Measurements from ENCODE around the gene DDX53.

The DDX53 gene

DNA sequence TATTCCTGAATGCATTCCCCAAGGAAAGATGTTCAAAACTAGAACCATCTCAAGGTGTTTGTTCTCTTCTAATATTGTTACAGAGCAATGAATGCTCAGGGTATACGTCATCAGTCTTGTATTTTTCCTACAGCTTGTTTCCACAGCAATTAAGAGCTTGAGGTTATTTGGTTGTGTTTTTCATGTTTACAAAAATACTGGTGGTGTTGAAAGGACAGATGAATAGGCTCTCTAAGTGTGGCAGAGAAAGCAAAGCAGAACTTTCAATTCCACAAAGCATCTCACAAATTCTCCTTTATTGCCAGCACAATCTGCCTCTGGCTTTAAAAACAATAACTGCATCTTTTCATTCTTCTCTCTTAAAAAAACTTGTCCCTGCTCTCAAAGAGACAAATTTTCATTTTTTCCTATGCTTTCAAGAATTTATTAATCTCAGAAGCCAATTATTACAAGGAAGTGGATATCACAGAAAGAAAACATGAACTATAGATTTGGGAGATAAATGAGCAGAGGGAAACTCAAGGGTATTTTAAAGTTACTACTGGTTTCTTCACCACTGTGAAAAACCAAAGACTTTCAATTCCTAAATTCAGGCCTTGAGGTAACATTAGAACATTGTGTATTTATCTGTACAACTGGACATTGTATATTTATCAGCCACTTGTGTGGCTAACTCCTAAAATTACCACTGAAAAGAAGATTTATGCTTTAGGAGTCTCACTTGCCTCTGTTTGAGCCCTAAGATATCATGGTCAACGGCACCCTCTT lies 49.2 kb downstream of the DDX53 start:
- Histone ChIP-seq H3K4me2 (ENCODE audit: low read length) (no peak overlapping the region), H3K9me3 (ENCODE audit: control insufficient read depth, insufficient read depth, low read length) (no peaks in the 10 kb centered on the region), H4K20me1 (ENCODE audit: control insufficient read depth, insufficient read depth, low read depth, low read length) (no peaks in the 10 kb centered on the region), H3K4me3 (ENCODE audit: low read length) (no peak overlapping the region), H3K9me2 (replicated peaks; ENCODE audit: control insufficient read depth, low read length) (no peaks in the 10 kb centered on the region), H3K79me2 (ENCODE audit: control insufficient read depth, low read length) (no peaks in the 10 kb centered on the region), H3K27me3 (ENCODE audit: control insufficient read depth, low read length) (no peaks in the 10 kb centered on the region), H3F3A (ENCODE audit: control insufficient read depth, insufficient read depth) (no peaks in the 10 kb centered on the region), H3K27ac (ENCODE audit: low read depth, low read length) (no peak overlapping the region), H3K4me1 (ENCODE audit: control insufficient read depth, low read length) (no peaks in the 10 kb centered on the region), H3K36me3 (ENCODE audit: control insufficient read depth, low read length) (no peaks in the 10 kb centered on the region)
- TF ChIP-seq EZH2phosphoT487 (IDR thresholded peaks at IDR 0.05; ENCODE audit: borderline replicate concordance, low read length): no peak
- TF ChIP-seq, protein P1, sequence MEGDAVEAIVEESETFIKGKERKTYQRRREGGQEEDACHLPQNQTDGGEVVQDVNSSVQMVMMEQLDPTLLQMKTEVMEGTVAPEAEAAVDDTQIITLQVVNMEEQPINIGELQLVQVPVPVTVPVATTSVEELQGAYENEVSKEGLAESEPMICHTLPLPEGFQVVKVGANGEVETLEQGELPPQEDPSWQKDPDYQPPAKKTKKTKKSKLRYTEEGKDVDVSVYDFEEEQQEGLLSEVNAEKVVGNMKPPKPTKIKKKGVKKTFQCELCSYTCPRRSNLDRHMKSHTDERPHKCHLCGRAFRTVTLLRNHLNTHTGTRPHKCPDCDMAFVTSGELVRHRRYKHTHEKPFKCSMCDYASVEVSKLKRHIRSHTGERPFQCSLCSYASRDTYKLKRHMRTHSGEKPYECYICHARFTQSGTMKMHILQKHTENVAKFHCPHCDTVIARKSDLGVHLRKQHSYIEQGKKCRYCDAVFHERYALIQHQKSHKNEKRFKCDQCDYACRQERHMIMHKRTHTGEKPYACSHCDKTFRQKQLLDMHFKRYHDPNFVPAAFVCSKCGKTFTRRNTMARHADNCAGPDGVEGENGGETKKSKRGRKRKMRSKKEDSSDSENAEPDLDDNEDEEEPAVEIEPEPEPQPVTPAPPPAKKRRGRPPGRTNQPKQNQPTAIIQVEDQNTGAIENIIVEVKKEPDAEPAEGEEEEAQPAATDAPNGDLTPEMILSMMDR (IDR thresholded peaks at IDR 0.05; ENCODE audit: low read depth, low read length, poor library complexity, severe bottlenecking): no peak

DNA sequence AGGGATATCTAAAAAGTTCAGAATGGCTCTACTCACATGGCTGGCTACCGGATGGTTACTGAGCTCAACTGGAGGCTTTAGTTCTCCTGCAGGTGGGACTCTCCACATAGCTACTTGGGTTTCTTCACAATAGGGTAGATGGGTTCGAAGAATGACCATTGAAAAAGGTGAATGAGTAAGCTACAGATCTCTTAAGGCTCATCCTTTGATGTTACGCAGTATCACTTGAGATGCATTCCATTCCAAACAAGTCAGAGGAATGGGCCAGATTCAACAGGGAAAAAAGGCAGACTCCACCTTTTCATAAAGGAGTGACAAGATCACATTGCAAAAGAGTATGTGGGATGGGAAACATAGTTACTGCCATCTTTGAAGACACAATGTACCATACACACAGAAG lies 52.6 kb downstream of the DDX53 start:
- Histone ChIP-seq H3K9me3 (ENCODE audit: control insufficient read depth, insufficient read depth, low read length) (no peaks in the 10 kb centered on the region), H3F3A (ENCODE audit: control insufficient read depth, insufficient read depth) (no peaks in the 10 kb centered on the region), H3K9me2 (replicated peaks; ENCODE audit: control insufficient read depth, low read length) (no peaks in the 10 kb centered on the region), H3K4me1 (ENCODE audit: control insufficient read depth, low read length) (no peaks in the 10 kb centered on the region), H3K27me3 (ENCODE audit: control insufficient read depth, low read length) (no peaks in the 10 kb centered on the region), H3K79me2 (ENCODE audit: control insufficient read depth, low read length) (no peaks in the 10 kb centered on the region), H4K20me1 (ENCODE audit: control insufficient read depth, insufficient read depth, low read depth, low read length) (no peaks in the 10 kb centered on the region), H3K4me2 (ENCODE audit: low read length) (no peak overlapping the region), H3K27ac (ENCODE audit: low read depth, low read length) (no peak overlapping the region), H3K4me3 (ENCODE audit: low read length) (no peak overlapping the region), H3K36me3 (ENCODE audit: control insufficient read depth, low read length) (no peaks in the 10 kb centered on the region)
- TF ChIP-seq EZH2phosphoT487 (IDR thresholded peaks at IDR 0.05; ENCODE audit: borderline replicate concordance, low read length): no peak
- TF ChIP-seq, protein P1 (IDR thresholded peaks at IDR 0.05; ENCODE audit: low read depth, low read length, poor library complexity, severe bottlenecking): no peak
